Muscle of leg (tissue), 11 donors: ENCODE data around the gene CHTF18. TPM values are rescaled to one million over a fixed set of nuclear protein-coding genes. Genes with fewer than 3 reads are reported as not detected.

Experiments used
- DNase-seq: peaks from one replicate; pipeline ENCODE4 v3.0.0; 2013
- H3K27ac ChIP-seq: one replicate; pipeline ENCODE4 v1.5.1; 2013; ENCODE audit warnings: mild to moderate bottlenecking, low read length, control low read depth
- H3K27me3 ChIP-seq: one replicate; pipeline ENCODE4 v1.6.1; 2013; ENCODE audit warnings: low read length; ENCODE audit not compliant: control insufficient read depth, insufficient read depth
- H3K36me3 ChIP-seq: one replicate; pipeline ENCODE4 v1.6.1; 2013; ENCODE audit warnings: low read length; ENCODE audit not compliant: control insufficient read depth, insufficient read depth
- H3K4me1 ChIP-seq: one replicate; pipeline ENCODE4 v1.6.1; 2013; ENCODE audit warnings: low read length; ENCODE audit not compliant: control insufficient read depth, insufficient read depth
- H3K4me3 ChIP-seq: one replicate; pipeline ENCODE4 v1.5.1; 2013; ENCODE audit warnings: low read length, control low read depth
- H3K9me3 ChIP-seq: replicated peaks from 2 replicates; pipeline ENCODE4 v1.6.1; 2013; ENCODE audit warnings: low read depth, low read length; ENCODE audit not compliant: control insufficient read depth
- WGBS: methylation state at CpG from one replicate; pipeline ENCODE4 v1.1.5; 2013; ENCODE audit warnings: missing lambda C conversion rate; ENCODE audit not compliant: insufficient coverage; 5-methylcytosine and 5-hydroxymethylcytosine counted together
- polyA plus RNA-seq, 8 donors: library from polyadenylated mRNA; unstranded; fragments of 120-200 nt; gene quantifications; one replicate each; pipeline versions ENCODE4 v1.2.1 to v1.2.3, GENCODE V29; 2013; ENCODE audit warnings: inconsistent platforms in 1 of 8, low replicate concordance in 1 of 8; ENCODE audit not compliant: insufficient read length in 8 of 8, insufficient read depth in 1 of 8
- total RNA-seq: library from RNA; stranded (reverse); fragments of 120-200 nt; gene quantifications from one replicate; pipeline ENCODE4 v1.2.4, GENCODE V29; 2013

The CHTF18 gene
- total and polyA plus RNA-seq, 9 donors = 11.5 to 27.1 (median 18.0) TPM

DNA sequence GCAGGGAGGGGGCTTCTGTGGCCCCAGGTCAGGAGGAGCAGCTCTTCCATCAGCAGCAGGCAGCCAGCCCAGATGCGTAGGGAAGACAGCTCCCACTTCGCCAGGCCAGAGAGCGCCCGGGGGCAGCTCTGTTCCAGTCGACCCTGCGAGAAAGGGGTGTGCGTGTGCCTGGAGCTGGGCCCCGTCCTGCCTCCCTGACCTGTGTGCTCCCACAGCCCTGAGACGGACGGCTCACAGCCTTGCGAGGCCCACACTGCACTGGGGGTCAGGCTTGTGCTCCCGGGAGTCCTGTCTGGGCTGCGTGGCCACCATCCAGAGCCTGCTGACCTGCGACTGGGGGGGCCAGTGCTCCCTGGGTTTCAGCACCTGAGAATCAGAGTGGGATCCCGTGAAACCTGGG is 28.4 kb upstream of the CHTF18 start:
- WGBS = 50% methylated on average over 15 of the region's 15 CpGs
- Histone ChIP-seq H3K27me3 (peaks cover 4% of the 10 kb centered on the region), H3K27ac (no peak overlapping the region), H3K9me3 (no peaks in the 10 kb centered on the region), H3K4me1 (no peaks in the 10 kb centered on the region), H3K4me3 (no peak overlapping the region), H3K36me3 (no peaks in the 10 kb centered on the region)
- DNase-seq = no peak

DNA sequence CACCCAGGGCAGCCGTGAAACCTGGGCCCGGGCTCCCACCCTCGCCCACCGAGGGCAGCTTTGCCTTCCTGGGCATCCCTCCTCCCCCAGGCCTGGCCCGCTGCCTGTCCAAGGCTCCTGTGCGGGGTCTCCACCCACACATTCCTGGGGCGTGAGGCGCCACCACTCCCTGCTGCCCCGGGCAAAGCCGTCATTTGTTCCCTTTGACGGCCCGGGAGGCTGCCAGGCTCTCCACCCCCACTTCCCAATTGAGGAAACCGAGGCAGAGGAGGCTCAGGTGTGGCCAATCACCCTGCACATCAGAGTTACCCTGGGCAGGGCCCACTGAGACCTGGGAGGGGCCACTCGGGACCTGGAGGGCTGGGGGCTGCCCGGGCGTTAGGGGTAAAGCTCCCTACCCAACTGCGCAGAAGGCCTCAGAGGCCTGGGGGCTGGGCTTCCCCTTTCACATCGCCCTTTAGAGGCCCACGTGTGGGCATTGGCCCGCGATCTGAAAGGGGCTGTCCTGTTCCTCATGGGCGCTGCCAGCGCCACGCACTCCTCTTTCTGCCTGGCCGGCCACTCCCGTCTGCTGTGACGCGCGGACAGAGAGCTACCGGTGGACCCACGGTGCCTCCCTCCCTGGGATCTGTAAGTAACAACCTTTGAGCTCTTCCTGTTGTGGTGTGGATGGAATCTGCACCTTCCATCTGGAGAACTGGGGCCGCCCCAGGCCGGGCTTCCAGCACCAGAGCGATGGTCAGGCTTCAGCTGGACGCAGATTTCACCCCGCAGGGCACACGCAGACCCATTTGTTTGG is 27.7 kb upstream of the CHTF18 start, which contains the start of gene MSLN:
TSS of gene MSLN (plus strand) at position 190 of the 799 bp plus-strand sequence. CDS start 1,947 bp downstream, outside the sequence.
- Histone ChIP-seq H3K36me3 (no peaks in the 10 kb centered on the region), H3K27me3 (peaks cover 4% of the 10 kb centered on the region), H3K27ac (no peak within 1 kb of the TSS), H3K4me3 (no peak within 1 kb of the TSS), H3K9me3 (no peaks in the 10 kb centered on the region), H3K4me1 (no peaks in the 10 kb centered on the region)
- WGBS = 77% methylated on average over 28 of the region's 37 CpGs
- DNase-seq = no peak

DNA sequence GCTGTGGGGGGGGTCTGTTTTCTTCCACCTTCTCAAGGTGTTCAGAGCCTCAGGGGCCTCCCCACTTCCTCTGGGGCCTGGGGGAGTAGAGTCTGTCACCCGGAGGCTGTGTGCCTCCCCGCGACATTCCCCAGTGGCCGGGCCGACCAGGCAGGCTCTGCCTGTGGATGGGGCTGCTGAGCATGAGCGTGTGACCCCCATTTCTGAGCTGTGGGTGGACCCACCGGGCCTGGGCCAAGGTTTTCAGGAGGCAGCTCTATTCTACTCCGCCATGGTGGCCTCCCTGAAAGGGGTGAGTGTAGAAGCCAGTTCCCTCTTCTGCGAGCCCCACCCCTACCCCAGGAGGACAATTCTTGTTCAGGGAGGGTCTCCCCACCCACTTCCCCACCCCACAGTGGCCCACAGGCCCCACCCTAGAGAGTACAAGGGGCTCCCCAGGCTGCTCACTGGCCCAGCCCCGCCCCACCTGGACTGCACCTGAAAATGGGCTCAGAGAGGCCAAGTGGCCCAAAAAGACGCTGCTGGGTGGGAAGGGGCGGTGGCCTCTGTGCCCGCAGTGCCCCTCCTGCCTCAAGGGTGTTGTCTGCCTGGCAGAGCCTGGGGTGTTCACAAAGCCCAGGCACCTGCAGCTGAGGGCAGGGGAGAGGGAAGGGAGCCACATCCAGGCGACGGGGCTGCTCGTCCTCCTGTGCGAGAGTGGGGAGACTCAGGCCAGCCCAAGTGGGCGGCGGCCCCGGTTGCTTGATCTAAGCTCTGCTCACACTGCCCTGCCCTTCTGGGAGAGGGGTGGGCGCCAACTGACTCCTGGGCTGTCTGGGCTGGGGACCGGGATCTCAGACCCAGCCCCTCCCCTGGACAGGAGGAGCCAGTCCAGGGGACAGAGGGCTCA is 26.6 kb upstream of the CHTF18 start:
- 54% methylated on average over 12 of the region's 22 CpGs for WGBS

DNA sequence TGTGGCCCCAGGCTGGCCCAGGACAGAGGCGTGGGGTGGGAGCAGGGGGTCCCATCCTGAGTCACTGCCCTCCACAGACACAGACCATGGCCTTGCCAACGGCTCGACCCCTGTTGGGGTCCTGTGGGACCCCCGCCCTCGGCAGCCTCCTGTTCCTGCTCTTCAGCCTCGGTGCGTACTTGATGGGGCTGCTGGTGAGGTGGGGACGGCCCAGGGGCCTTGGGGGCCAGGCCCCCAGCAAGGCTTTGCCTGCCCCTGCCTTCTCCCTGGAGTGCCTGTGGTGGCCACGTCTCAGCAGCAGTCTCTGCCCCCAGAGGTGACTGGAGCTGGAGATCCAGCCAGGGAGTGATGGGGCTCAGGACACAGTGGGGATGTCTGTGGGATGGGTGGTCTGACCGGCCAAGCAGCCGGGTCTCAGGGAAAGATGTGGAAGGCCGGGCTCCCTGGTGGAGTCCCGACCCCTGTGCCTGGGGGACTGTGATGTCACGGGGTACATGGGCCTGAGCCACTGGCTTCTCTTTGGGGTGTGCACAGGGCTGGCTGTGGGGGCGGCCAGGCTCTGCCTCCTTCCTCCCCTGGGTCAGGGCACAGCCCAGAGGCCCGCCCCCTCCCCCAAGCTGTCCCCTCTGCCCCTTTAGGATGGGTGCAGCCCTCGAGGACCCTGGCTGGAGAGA is 25.7 kb upstream of the CHTF18 start:
- Histone ChIP-seq H3K9me3 (no peaks in the 10 kb centered on the region), H3K27me3 (peaks cover 4% of the 10 kb centered on the region), H3K27ac (no peak overlapping the region), H3K4me1 (no peaks in the 10 kb centered on the region), H3K36me3 (no peaks in the 10 kb centered on the region), H3K4me3 (no peak overlapping the region)
- DNase-seq = no peak
- WGBS = 61% methylated on average over 9 of the region's 17 CpGs

More for the DNA sequence above, 26.6 kb upstream of the CHTF18 start:
- no peaks in the 10 kb centered on the region for H3K9me3 ChIP-seq
- no peaks in the 10 kb centered on the region for H3K36me3 ChIP-seq
- no peaks in the 10 kb centered on the region for H3K4me1 ChIP-seq
- no peak for DNase-seq
- H3K27ac ChIP-seq = no peak overlapping the region
- no peak overlapping the region for H3K4me3 ChIP-seq
- H3K27me3 ChIP-seq = peaks cover 4% of the 10 kb centered on the region

DNA sequence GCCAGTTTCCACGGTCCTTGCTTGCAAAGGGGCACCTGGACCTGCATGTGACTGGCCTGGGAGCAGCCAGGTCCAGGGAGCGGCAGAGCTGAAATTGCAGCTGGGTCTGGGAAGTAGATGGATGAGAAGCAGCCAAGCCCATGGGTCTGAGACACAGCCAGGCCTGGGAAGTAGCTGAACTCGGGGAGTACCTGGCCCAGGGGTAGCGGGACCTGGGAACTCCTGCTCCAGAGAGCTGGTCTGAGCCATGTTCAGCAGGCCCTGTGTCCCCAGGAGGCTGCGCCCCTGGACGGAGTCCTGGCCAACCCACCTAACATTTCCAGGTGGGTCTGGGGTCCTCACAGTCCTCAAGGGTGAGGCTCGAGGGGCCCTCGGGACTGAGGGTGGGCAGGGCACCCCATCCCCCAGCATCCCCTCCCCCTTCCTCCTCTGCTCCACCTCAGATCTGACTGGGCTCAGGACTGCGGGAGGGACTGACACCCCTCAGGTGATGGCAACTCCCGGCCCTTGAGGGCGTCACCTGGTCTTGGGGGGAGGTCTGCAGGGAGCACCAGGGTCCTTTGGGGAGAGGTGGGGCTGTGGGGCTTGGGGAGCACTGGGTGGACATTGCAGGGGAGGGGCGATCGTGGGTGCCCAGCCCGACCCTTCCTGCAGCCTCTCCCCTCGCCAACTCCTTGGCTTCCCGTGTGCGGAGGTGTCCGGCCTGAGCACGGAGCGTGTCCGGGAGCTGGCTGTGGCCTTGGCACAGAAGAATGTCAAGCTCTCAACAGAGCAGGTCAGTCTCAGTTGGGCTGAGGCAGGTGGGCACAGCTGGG is 24.8 kb upstream of the CHTF18 start:
- WGBS = 54% methylated on average over 13 of the region's 21 CpGs
- Histone ChIP-seq H3K27me3 (peaks cover 6% of the 10 kb centered on the region), H3K4me3 (no peak overlapping the region), H3K27ac (no peak overlapping the region), H3K9me3 (no peaks in the 10 kb centered on the region), H3K36me3 (no peaks in the 10 kb centered on the region), H3K4me1 (no peaks in the 10 kb centered on the region)
- DNase-seq = no peak

DNA sequence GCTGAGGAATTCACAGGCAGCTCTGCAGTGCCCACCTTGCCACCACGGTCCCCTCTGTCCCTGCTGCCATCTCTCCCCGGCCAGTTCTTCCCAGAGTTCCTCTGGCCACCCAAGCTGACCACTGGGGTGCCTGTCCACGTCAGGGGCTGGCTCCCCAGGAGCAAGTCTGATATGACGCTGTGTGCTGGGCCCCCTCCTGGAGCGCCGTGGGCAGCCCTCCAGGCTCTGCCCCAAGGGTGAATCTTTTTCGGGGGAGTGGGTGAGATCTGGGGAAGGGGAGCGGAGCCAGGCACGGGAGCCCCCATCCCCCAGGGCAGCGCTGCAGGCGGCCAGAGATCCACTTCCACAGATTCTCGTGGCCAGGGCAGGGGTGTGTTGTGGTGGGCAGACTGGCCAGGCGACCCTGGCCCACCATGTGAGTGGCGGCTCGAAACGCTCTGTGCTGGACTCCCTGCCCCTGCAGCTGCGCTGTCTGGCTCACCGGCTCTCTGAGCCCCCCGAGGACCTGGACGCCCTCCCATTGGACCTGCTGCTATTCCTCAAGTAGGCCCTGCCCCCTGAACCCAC is 24.2 kb upstream of the CHTF18 start:
- peaks cover under 1% of the 10 kb centered on the region for H3K4me1 ChIP-seq
- DNase-seq = no peak
- H3K36me3 ChIP-seq = no peaks in the 10 kb centered on the region
- WGBS = 48% methylated on average over 12 of the region's 20 CpGs
- no peak overlapping the region for H3K27ac ChIP-seq
- no peaks in the 10 kb centered on the region for H3K9me3 ChIP-seq
- H3K27me3 ChIP-seq = peaks cover 9% of the 10 kb centered on the region
- no peak overlapping the region for H3K4me3 ChIP-seq

DNA sequence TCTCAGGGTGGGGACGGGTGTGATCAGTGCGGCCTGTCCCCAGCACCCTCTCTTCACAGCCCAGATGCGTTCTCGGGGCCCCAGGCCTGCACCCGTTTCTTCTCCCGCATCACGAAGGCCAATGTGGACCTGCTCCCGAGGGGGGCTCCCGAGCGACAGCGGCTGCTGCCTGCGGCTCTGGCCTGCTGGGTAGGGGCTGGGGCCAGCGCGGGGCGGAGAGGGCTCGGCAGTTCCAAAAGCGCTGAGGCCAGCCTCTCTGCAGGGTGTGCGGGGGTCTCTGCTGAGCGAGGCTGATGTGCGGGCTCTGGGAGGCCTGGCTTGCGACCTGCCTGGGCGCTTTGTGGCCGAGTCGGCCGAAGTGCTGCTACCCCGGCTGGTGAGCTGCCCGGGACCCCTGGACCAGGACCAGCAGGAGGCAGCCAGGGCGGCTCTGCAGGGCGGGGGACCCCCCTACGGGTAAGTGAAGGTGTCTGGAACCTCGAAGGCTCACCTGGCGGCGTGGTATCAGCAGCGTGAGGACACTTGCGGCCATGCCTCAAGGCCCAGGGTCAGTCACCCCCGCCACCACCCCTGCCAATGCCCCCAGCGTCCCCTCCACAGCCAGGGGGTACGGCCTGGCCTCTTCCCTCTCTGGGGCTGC is 23.5 kb upstream of the CHTF18 start:
- Histone ChIP-seq H3K4me1 (peaks cover 5% of the 10 kb centered on the region), H3K27ac (no peak overlapping the region), H3K9me3 (no peaks in the 10 kb centered on the region), H3K4me3 (no peak overlapping the region), H3K36me3 (no peaks in the 10 kb centered on the region), H3K27me3 (peaks cover 9% of the 10 kb centered on the region)
- no peak for DNase-seq
- 63% methylated on average over 34 of the region's 38 CpGs for WGBS

DNA sequence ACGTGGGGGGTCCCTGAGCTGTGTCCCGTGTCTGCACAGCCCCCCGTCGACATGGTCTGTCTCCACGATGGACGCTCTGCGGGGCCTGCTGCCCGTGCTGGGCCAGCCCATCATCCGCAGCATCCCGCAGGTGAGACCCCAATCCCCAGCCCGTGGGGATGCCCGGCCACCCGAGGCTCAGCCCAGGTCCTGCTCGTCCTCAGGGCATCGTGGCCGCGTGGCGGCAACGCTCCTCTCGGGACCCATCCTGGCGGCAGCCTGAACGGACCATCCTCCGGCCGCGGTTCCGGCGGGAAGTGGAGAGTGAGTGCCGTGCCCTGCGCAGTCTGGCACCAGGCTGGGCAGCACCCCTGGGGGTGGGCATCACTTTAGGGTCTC is 22.9 kb upstream of the CHTF18 start:
- Histone ChIP-seq H3K9me3 (no peaks in the 10 kb centered on the region), H3K4me3 (no peak overlapping the region), H3K36me3 (no peaks in the 10 kb centered on the region), H3K27ac (no peak overlapping the region), H3K4me1 (peaks cover 5% of the 10 kb centered on the region), H3K27me3 (peaks cover 9% of the 10 kb centered on the region)
- 88% methylated on average over 27 of the region's 29 CpGs for WGBS
- no peak for DNase-seq
